ENCODE measurements around the gene MALRD1. TPM values are rescaled to one million over a fixed set of nuclear protein-coding genes. Genes with fewer than 3 reads are reported as not detected.

MALRD1 gene
- total RNA-seq, 4 donors from 2014 or later = 1.0 to 4.1 (median 2.6) TPM; not detected in 1

DNA sequence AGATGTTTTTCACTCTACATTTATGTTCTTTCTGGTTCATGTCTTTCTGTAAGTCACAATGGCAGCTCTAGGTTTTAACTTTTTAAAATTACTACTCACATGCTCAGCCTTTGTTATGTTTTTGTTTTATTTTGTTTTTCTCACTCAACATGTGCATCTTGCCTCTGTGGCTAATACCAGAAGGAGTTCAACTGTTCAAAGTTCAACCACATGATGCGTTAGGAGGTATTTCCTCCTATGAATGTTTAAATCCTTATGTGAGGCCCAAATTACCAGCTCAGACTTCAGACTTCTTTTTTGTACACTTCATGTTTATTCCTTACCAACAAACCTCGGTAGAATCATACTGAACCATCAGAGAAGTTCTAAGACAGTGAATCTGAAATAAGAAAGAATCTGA lies 151.6 kb downstream of the MALRD1 start:
- TF ChIP-seq, protein P1, sequence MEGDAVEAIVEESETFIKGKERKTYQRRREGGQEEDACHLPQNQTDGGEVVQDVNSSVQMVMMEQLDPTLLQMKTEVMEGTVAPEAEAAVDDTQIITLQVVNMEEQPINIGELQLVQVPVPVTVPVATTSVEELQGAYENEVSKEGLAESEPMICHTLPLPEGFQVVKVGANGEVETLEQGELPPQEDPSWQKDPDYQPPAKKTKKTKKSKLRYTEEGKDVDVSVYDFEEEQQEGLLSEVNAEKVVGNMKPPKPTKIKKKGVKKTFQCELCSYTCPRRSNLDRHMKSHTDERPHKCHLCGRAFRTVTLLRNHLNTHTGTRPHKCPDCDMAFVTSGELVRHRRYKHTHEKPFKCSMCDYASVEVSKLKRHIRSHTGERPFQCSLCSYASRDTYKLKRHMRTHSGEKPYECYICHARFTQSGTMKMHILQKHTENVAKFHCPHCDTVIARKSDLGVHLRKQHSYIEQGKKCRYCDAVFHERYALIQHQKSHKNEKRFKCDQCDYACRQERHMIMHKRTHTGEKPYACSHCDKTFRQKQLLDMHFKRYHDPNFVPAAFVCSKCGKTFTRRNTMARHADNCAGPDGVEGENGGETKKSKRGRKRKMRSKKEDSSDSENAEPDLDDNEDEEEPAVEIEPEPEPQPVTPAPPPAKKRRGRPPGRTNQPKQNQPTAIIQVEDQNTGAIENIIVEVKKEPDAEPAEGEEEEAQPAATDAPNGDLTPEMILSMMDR (IDR thresholded peaks at IDR 0.05; ENCODE audit: low read depth) = no peak

DNA sequence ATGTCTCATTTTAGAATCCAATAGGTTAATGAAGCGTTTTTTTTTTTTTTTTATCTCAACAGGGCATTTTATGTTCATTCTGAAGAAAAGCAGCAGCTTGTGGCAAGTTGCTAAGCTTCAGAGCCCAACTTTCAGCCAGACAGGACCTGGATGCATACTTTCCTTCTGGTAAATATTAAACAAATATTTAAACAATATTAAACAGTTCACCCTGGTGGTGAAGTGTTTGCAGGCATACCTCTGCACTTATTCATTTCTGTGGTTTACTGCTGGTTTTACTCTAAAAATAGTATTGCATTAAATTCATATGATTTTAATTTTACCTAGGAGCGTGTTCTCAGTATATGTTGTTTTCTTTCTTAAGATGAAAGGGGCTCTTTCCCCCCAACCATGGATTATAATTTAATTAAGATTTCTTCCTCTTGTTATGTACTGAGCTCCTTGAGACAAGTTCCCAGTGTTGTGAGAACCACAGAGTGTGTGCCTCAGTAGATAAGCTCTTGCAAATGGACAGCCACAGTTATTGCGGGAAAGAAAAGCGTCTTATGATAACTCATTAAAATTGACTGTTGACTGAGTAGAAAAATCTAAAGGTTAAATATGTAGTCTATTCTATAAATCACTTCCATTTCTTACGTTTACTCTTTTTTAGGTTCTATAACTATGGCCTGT lies 155.8 kb downstream of the MALRD1 start:
- TF ChIP-seq, protein P1 (IDR thresholded peaks at IDR 0.05; ENCODE audit: low read depth) = no peak

DNA sequence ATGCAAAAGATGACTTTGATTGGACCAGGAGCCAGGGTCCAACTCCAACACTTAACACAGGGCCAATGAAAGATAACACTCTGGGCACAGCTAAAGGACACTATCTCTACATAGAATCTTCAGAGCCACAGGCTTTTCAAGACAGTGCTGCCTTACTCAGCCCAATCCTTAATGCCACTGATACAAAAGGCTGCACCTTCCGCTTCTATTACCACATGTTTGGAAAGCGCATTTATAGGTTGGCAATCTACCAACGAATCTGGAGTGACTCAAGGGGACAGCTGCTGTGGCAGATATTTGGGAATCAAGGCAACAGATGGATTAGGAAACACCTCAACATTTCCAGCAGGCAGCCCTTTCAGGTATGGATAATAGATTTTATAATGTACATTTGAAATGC lies 160.7 kb downstream of the MALRD1 start:
- TF ChIP-seq, protein P1 (IDR thresholded peaks at IDR 0.05; ENCODE audit: low read depth) = no peak

DNA sequence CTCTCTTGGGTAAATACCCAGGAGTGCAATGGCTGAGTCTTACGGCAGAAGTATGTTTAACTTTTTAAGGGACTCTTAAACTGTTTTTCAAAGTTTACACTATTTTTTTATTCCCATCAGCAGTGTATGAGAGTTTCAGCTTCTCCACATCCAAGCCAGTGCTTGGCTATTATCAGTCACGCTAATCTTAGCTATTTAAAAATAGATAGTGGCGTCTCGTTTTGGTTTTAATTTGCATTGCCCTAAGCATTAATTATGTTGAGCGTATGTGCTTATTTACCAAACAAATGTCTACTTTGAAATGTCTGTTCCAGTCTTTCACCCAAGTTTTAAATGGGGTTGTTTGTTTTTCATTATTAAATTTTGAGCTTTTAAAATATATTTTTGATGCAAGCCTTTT lies 164.0 kb downstream of the MALRD1 start:
- TF ChIP-seq, protein P1 (IDR thresholded peaks at IDR 0.05; ENCODE audit: low read depth) = no peak

DNA sequence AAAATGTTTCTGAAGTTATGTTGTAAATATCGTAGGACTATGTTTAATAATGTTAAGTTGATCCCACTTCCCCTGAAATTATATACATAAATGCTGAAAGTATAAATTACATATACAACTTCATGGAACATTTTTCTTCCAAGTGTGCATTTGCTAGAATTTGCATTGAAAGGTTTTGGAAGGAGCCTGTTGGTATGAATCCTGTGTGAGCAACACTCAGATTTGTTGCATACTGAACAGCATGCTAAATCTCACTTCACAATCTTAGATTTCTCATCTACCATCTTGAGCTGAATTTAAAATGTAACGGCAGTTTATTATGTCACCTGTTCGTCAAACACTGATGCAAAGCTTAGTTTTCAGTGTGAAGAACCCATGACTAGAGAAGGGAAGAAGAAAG lies 172.6 kb downstream of the MALRD1 start:
- TF ChIP-seq, protein P1 (IDR thresholded peaks at IDR 0.05; ENCODE audit: low read depth) = no peak

DNA sequence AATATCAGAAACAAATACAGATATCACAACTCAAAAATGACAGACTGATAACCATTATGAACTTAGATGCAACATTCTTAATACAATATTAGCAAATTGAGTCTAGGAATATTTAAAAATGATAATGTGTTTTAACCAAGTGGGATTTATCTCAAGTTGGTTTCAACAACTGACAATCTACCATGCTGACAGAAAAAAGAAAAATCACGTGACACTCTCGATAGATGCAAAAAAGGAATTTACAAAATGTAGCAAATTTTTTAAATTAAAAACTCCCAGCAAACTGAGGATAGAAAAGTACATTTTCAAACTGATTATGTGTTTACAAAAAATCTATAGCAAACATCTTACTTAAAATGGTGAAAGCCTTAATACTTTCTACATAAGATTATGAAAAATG lies 177.4 kb downstream of the MALRD1 start:
- TF ChIP-seq, protein P1 (IDR thresholded peaks at IDR 0.05; ENCODE audit: low read depth) = no peak

DNA sequence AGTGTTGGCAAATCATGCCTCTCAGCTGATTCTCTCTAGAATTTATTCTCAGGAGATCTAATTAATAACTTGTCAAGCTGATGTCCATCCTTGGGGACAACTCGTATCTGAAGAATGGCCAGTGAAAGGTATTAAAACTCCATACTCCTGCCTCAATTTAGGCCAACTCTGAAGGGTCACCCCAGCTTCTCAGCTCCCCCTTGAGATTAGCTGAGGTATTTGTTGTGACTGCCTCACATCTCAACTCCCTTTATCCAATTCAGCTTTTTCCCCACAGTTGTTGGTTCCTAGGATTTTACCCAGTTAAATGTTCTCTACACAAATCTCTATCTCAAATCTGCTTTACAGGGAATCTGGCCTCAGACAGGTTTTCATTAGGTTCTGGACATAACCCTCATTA lies 182.4 kb downstream of the MALRD1 start:
- TF ChIP-seq, protein P1 (IDR thresholded peaks at IDR 0.05; ENCODE audit: low read depth) = no peak
